Measurements from ENCODE around the gene PROSER3.

Gene PROSER3

GRCh38 chr19:35777086-35777841, 19.3 kb downstream of the PROSER3 start:
- no peak for DNase-seq (ENCODE audit: low spot score)

- no peak for DNase-seq (ENCODE audit: low spot score)
Observed at GRCh38 chr19:35777961-35778360, 20.0 kb downstream of the PROSER3 start.

- DNase-seq (ENCODE audit: low spot score) = no peak
Observed at GRCh38 chr19:35779033-35779432, 21.1 kb downstream of the PROSER3 start.

GRCh38 chr19:35780058-35780457, 22.1 kb downstream of the PROSER3 start:
- DNase-seq (ENCODE audit: low spot score) = no peak

GRCh38 chr19:35780717-35781116, 22.7 kb downstream of the PROSER3 start:
- DNase-seq (ENCODE audit: low spot score) = no peak

GRCh38 chr19:35781650-35782049, 23.7 kb downstream of the PROSER3 start:
- DNase-seq (ENCODE audit: low spot score) = no peak

- no peak for DNase-seq (ENCODE audit: low spot score)
Observed at GRCh38 chr19:35782589-35782988, 24.6 kb downstream of the PROSER3 start.

GRCh38 chr19:35783469-35784434, 25.8 kb downstream of the PROSER3 start:
- no peak for DNase-seq (ENCODE audit: low spot score)

- no peak for DNase-seq (ENCODE audit: low spot score)
Observed at GRCh38 chr19:35784503-35785338, 26.7 kb downstream of the PROSER3 start.

- DNase-seq (ENCODE audit: low spot score) = no peak
Observed at GRCh38 chr19:35785339-35785627, 27.3 kb downstream of the PROSER3 start.

- no peak for DNase-seq (ENCODE audit: low spot score)
Observed at GRCh38 chr19:35786299-35787160, 28.6 kb downstream of the PROSER3 start.

GRCh38 chr19:35787227-35787799, 29.3 kb downstream of the PROSER3 start:
- no peak for DNase-seq (ENCODE audit: low spot score)

GRCh38 chr19:35788205-35788960, 30.4 kb downstream of the PROSER3 start:
- no peak for DNase-seq (ENCODE audit: low spot score)

- no peak for DNase-seq (ENCODE audit: low spot score)
Observed at GRCh38 chr19:35789195-35789977, 31.4 kb downstream of the PROSER3 start.

- no peak for DNase-seq (ENCODE audit: low spot score)
Observed at GRCh38 chr19:35789978-35790944, 32.3 kb downstream of the PROSER3 start.

- no peak for DNase-seq (ENCODE audit: low spot score)
Observed at GRCh38 chr19:35790981-35791813, 33.2 kb downstream of the PROSER3 start.

GRCh38 chr19:35791814-35792279, 33.9 kb downstream of the PROSER3 start:
- DNase-seq (ENCODE audit: low spot score) = no peak
